RPMI7951 (cell line): ENCODE measurements around the gene WBP1L. TPM values are rescaled to one million over a fixed set of nuclear protein-coding genes. Genes with fewer than 3 reads are reported as not detected.
"Not testable (repeated sequence)": the region's sequence is repeated elsewhere in the genome, so short reads cannot be mapped to it uniquely, and the experiment has no call there.

Experiments
- DNase-seq: peaks from one replicate; pipeline ENCODE4 v3.0.0-alpha.2; 2012; ENCODE audit warnings: low read depth
- total RNA-seq: library from RNA; depleted of rRNA; stranded (reverse); fragments of >200 nt; shearing (Covaris generic); gene quantifications from 2 replicates; pipeline ENCODE4 v1.2.3, GENCODE V29; 2014

Gene WBP1L
- total RNA-seq, 1 experiment from 2014 or later, result 16.8 TPM

GRCh38 chr10:102721954-102722353 lies 21.8 kb upstream of the WBP1L start:
- no peak for DNase-seq

DNA sequence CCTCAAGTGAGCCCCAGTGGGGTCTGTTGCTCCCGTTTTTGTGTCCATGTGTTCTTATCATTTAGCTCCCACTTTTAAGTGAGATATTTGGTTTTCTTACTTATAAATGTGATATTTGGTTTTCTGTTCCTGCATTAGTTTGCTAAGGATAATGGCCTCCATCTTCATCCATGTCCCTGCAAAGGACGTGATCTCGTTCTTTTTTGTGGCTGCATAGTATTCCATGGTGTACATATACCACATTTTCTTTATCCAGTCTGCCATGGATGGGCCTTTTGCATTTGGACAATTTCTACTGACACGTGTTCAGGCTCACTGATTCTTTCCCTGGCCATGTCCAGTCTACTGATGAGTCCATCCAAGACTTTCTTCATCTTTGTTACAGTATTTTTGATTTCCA lies 19.8 kb upstream of the WBP1L start:
- no peak for DNase-seq

DNA sequence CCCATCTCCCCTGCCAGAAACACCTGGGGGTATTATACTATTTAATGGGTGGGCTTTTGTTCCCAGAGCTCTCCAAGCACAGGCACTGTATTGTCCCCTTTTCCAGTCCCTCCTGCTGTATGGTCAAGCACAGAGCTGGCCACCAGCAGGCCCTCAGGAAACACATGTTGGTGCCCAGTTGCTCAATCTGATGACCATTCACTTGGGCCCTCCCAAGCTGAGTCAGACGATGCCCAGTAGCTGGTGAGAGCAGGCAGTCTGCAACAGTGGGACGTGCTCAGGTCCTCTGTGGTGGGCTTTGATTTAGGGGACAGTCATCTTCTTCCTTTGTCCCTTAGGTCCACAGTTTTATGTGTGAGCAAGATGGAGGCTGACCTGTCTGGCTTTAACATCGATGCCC lies 17.5 kb upstream of the WBP1L start:
- DNase-seq, result peak; percentile 44

DNA sequence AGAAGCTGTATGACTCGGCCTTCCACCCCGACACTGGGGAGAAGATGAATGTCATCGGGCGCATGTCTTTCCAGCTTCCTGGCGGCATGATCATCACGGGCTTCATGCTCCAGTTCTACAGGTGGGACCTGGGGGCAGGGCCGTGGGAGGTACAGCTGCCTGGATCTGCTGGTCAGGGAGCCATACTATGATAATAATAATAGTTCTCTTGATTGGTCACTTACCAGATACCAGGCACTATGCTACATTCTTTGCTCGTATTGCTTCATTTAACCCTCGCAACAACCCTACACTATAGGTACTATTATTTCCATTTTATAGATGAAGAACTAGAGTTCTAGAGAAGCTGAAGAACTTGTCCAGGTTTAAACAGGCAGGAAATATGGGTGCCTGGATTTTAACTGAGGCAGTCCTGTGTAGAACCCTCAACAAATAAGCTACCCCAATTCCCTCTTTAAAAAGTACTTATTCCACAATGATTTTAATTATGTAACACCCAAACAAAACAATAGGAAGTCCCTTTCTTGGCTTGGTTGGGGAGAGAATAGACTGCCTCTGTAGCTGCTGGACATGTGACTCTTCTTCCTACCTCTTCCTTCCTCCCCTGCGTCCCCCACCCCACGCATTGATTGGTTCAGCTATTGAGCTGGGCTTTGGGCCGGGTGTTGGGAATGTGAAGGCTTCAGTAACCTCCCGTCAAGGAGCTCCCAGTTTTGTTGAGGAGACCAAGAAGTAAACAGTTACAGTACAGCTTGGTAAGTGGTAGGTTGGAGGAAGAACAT lies 16.5 kb upstream of the WBP1L start:
- DNase-seq, result peak; percentile 11

DNA sequence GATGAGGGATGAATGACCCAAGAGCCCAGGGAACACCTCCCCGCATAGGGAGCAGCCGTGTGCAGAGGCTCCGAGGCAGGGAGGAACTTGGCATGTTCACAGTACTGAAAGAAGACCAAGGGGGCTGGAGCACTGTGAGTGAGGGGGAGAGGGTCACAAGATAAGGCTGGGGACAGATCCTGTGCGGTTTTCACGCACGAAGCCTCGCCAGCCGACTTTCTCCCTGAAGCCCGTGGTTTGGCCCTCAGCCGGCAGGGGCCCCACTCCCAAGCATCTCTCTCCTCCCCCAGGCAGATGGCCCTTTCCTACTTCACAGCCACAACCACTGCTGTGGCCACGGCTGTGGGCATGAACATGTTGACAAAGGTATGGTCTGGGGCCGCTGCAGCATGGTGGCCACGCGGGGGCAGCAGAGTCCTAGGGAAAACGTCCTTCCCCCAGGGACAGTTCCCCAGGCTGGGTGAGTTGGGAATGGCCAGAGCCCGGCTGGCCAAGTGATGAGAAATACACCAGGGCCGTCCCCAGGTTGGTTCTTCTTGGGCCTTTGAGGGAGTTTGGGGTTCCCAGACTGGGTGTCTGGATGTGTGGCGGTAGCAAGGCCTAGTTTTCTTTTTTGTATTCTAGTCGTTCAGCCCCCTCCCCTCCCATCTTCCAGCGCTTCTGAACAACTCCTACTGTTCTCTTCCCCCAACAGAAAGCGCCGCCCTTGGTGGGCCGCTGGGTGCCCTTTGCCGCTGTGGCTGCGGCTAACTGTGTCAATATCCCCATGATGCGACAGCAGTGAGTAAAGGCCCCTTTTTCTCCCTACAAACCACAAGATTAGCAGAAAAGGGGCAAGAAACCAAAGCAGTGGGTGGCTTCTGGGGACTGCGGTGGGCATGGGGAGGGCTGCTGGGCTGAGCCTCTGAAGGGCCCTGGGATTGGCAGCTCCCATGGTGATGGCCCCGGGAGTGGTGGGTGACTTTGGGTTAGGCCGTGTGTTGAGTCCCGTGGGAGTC lies 14.4 kb upstream of the WBP1L start:
- DNase-seq, result peak; percentile 62

- DNase-seq, result no peak
Observed at GRCh38 chr10:102731222-102731800, 12.4 kb upstream of the WBP1L start.

DNA sequence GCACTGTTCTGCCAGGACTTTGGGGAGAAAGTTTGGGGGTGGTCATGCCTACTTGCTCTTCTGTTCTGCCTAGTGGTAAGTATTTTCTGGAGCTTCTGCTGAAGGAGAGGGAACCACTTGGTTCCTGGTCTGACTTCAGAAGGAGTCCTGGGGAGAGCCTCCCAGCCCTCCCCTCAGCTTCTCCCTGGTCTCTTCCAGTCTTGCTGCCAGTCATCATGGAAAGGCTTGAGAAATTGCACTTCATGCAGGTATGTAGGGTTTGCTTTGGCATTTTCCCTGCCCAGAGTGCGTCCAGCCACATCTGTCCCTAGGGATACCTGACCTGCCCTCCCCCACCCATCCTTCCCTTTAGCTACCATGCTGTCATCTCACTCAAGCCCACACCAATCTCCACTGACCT lies 11.1 kb upstream of the WBP1L start:
- DNase-seq, result no peak

DNA sequence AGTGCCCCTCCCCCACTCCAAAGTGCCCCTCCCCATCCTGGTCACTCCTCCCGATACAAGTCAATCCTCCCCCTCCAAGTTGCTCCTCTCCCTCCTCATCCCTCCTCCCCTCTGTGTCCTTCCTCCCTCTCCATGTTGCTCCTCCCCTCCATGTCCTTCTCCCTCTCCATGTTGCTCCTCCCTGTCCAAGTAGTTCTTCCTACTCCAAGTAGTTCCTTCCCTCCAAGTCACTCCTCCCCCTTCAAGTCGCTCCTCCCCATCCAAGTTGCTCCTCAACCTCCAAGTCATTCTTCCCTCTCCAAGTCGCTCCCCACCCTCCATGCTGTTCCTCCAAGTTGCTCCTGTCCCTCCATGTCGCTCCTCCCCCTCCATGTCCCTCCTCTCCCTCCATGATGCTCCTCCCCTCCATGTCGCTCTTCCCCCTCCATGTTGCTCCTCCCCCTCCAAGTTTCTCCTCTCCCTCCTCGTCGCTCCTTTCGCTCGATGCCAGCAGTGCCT lies 8.6 kb upstream of the WBP1L start:
- DNase-seq, result no peak

- DNase-seq, result no peak
Observed at GRCh38 chr10:102738692-102739121, 5.0 kb upstream of the WBP1L start.

DNA sequence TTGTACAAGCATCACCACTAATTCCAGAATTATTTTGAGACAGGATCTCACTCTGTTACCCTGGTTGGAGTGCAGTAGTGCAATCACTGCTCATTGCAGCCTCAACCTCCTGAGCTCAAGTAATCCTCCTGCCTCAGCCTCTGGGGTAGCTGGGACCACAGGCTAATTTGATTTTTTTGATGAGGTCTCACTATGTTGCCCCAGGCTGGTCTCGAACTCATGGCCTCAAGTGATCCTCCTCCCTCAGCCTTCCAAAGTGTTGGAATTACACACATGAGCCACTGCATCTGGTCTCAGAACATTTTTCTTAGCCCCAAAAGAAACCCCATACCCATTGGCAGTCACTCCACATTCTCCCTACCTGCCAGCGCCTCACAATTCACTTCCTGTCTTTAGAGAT lies 3.5 kb upstream of the WBP1L start:
- DNase-seq, result no peak

DNA sequence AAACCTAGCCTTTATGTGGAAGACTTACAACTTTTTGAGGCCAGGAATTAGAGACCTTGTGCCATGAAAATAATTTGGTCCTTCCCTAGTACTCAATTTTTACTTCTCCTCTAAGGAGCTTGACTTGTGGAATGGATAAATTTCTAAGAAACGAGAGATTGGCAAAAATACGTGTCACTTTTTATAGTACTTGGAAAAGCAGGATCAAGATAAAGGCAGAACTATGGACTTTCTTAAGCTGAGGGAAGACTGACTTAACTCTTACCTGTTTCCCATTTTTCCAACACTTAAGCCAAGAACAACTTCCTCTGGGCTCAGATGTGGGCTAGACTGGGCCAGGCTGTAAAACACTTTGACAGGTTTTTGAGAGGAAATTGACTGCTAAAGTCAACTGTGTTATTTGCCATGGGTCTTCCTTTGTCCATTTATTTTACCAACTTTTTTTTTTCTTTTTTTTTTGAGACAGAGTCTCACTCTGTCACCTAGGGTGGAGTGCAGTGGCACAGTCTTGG lies 2.0 kb upstream of the WBP1L start:
- DNase-seq, result no peak

GRCh38 chr10:102742313-102742712 lies 1.4 kb upstream of the WBP1L start:
- not testable (repeated sequence) for DNase-seq

DNA sequence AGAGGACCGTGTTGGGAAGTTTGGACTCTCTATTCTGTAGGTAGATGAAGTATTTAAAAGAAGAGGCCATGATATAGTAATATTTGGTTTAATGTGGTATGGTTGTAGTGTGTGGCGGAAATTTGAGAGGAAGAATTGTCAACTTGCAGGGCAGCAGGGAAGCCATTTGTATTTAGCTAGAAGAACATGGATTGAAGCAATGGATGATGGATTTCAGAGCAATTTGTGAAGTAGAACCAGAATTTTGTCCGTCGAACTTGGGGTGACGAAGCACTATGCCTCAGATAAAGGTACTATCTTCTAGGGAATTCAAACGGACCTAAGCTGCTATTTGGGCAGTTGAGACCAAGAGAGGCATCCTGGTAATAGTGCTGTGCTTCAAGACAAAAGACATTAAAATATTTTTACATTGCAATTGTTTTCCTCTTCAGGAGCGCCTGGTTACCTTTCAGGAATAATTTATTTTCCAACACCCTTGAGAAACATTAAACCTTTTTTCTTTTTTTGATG lies 615 bp upstream of the WBP1L start:
- no peak for DNase-seq

DNA sequence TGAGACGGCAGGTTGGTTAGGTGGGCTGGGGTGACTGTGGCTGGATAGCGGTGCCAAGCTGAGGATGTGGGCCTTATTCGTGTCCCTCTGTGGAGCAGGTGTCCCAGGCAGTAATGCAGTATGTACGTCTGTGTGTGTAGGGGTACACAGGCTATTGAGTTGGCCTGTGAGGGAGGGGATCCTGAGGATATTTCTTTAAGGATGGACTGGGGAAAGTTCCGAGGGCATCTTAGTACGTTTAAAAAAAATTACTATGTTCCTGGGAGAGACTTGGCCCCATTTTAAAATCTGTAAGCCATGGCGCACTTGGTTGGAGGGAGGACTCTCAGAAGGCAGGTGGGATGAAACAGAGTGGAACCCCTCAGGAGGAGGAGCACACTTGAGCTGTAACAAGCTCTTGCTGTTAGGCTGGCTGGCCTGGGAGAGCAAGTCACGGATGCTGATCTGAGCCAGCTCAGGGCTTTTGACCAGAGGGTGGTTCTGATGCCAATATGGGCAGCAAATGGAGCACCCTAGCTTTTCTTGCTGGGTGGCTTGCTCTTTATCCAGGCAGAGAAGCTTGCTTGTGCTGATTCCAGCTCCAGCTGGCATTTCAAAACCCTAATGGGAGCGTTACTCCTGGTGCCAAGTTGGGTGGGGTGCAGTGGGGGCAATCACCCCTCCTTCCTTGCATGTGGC lies 765 bp downstream of the WBP1L start:
- peak; percentile 18 for DNase-seq

- no peak for DNase-seq
Observed at GRCh38 chr10:102745157-102745556, 1.4 kb downstream of the WBP1L start.

GRCh38 chr10:102752266-102752930 lies 8.7 kb downstream of the WBP1L start:
- peak; percentile 83 for DNase-seq

DNA sequence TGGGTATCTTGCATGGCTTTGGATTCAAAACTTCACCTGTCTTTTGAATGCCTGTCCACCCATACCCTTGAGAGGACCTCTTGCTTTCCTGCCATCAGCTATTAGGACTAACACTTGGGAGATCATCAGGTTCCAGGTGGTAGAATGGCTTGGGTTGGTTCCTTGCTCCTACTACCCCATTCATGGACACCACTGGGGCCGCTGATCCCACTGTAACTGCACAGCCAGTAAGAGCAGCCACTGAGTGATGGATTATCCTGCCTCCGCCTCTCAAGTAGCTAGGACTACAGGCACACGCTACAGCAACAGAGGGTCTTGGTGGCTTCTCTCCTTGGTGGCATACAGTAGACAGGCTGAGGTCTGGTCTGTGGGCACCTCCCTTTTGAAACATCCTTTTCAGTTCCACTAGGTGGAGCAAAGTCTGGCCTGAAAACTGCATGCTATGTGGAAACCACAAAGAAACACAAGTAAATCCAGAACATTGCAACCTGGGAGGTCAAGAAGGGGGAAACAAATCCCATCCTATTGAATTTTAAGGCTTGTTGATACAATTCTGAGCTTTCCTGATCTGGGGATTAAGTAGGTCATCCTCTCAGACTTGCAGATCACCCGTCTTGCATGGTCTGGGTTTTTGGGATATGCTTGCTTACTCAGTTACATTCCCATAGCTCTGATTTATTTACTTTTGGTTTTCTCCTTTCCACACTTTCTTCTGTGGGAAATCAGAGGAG lies 9.4 kb downstream of the WBP1L start:
- DNase-seq, result peak; percentile 60

DNA sequence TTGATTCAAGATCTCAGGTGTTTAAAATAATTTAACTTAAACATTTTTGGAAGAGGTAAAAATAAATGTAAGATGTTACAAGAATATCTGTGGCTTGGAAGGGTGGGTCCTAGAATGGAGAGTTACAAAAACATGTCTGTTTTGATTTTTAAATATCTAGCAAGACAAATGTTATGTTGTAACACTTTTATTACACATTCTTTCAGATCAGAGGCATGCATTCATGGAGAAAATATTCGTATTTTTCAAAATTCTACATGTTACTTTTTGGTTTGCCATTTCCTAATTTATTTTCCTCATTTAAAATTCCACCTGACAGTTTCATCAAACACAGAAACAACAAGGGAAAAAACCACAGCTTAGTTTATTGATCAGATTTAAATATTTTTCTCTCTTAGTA lies 10.0 kb downstream of the WBP1L start:
- no peak for DNase-seq

- no peak for DNase-seq
Observed at GRCh38 chr10:102757323-102757722, 13.6 kb downstream of the WBP1L start.
